CD1c-positive myeloid dendritic cell (primary cell): ENCODE results near the gene GH1.
"Not testable (repeated sequence)": the region's sequence is repeated elsewhere in the genome, so short reads cannot be mapped to it uniquely, and the experiment has no call there.

Experiments
- DNase-seq: peaks from one replicate; pipeline ENCODE4 v3.0.0-alpha.2; 2016; ENCODE audit errors: extremely low spot score

The GH1 gene

GRCh38 chr17:63926164-63926563 is 7.5 kb upstream of the GH1 start:
- DNase-seq, result no peak

GRCh38 chr17:63925615-63926014 is 7.0 kb upstream of the GH1 start:
- no peak for DNase-seq

- DNase-seq, result peak; percentile 12
These were observed 3.8 kb upstream of the GH1 start for GRCh38 chr17:63922402-63922801.

GRCh38 chr17:63920779-63921178 is 2.1 kb upstream of the GH1 start:
- not testable (repeated sequence) for DNase-seq

- DNase-seq, result not testable (repeated sequence)
These were observed 1.4 kb upstream of the GH1 start for GRCh38 chr17:63920050-63920449.

GRCh38 chr17:63919311-63919723 is 678 bp upstream of the GH1 start:
- DNase-seq, result peak; percentile 78

- no peak for DNase-seq
These were observed 334 bp downstream of the GH1 start for GRCh38 chr17:63918305-63918704.

- no peak for DNase-seq
These were observed 993 bp downstream of the GH1 start for GRCh38 chr17:63917646-63918045.

GRCh38 chr17:63917206-63917605 is 1.4 kb downstream of the GH1 start:
- not testable (repeated sequence) for DNase-seq

- no peak for DNase-seq
These were observed 2.0 kb downstream of the GH1 start for GRCh38 chr17:63916566-63917185.

GRCh38 chr17:63915753-63916152 is 2.9 kb downstream of the GH1 start:
- DNase-seq, result peak; percentile 21

- no peak for DNase-seq
These were observed 4.2 kb downstream of the GH1 start for GRCh38 chr17:63914471-63914870.

- peak; percentile 55 for DNase-seq
These were observed 7.0 kb downstream of the GH1 start for GRCh38 chr17:63911657-63912100.

GRCh38 chr17:63911041-63911635 is 7.5 kb downstream of the GH1 start, which contains the start of gene CSHL1:
TSS of gene CSHL1 (minus strand) at chr17:63911258. CDS start at chr17:63911196, 62 bp downstream.
- no peak for DNase-seq

- DNase-seq, result no peak
These were observed 8.5 kb downstream of the GH1 start for GRCh38 chr17:63910096-63910495.

GRCh38 chr17:63909586-63909985 is 9.1 kb downstream of the GH1 start:
- not testable (repeated sequence) for DNase-seq

GRCh38 chr17:63907161-63907778 is 11.4 kb downstream of the GH1 start:
- peak; percentile 8 for DNase-seq

GRCh38 chr17:63904796-63905195 is 13.8 kb downstream of the GH1 start:
- DNase-seq, result not testable (repeated sequence)

GRCh38 chr17:63903787-63904201 is 14.8 kb downstream of the GH1 start:
- DNase-seq, result peak; percentile 23

GRCh38 chr17:63901971-63902370 is 16.7 kb downstream of the GH1 start:
- not testable (repeated sequence) for DNase-seq

- DNase-seq, result not testable (repeated sequence)
These were observed 19.5 kb downstream of the GH1 start for GRCh38 chr17:63898899-63899798.
